SJCRH30 (cell line): Measurements from ENCODE around the gene GRB7. TPM values are rescaled to one million over a fixed set of nuclear protein-coding genes. Genes with fewer than 3 reads are reported as not detected.
"Not testable (repeated sequence)": the region's sequence is repeated elsewhere in the genome, so short reads cannot be mapped to it uniquely, and the experiment has no call there.

Experiments
- DNase-seq, 2 experiments: peaks; one replicate each; pipeline ENCODE4 v3.0.0-alpha.2; 2015 to 2020
- H3K27ac ChIP-seq: fragments of 250-450 bp; sonication (Bioruptor Pico); 2 replicates; pipeline ENCODE4 v1.5.1; 2020; ENCODE audit warnings: mild to moderate bottlenecking, moderate library complexity
- H3K27me3 ChIP-seq: fragments of 250-450 bp; sonication (Bioruptor Pico); 2 replicates; pipeline ENCODE4 v1.5.1; 2020; ENCODE audit warnings: mild to moderate bottlenecking, moderate library complexity
- H3K36me3 ChIP-seq: fragments of 250-450 bp; sonication (Bioruptor Pico); 2 replicates; pipeline ENCODE4 v1.5.1; 2020; ENCODE audit warnings: mild to moderate bottlenecking, moderate library complexity
- H3K4me1 ChIP-seq: fragments of 250-450 bp; sonication (Bioruptor Pico); 2 replicates; pipeline ENCODE4 v1.5.1; 2020; ENCODE audit warnings: mild to moderate bottlenecking, moderate library complexity
- H3K4me3 ChIP-seq: fragments of 250-450 bp; sonication (Bioruptor Pico); 2 replicates; pipeline ENCODE4 v1.5.1; 2020; ENCODE audit warnings: mild to moderate bottlenecking, moderate library complexity
- H3K9me3 ChIP-seq: fragments of 250-450 bp; sonication (Bioruptor Pico); replicated peaks from 2 replicates; pipeline ENCODE4 v1.5.1; 2020; ENCODE audit warnings: mild to moderate bottlenecking, moderate library complexity
- total RNA-seq: library from RNA; depleted of rRNA; stranded (reverse); fragments of >200 nt; shearing (Covaris generic); gene quantifications from 2 replicates; pipeline ENCODE4 v1.2.3, GENCODE V29; 2014; rRNA removed

GRB7 gene
- not detected in 2 replicates for total RNA-seq

DNA sequence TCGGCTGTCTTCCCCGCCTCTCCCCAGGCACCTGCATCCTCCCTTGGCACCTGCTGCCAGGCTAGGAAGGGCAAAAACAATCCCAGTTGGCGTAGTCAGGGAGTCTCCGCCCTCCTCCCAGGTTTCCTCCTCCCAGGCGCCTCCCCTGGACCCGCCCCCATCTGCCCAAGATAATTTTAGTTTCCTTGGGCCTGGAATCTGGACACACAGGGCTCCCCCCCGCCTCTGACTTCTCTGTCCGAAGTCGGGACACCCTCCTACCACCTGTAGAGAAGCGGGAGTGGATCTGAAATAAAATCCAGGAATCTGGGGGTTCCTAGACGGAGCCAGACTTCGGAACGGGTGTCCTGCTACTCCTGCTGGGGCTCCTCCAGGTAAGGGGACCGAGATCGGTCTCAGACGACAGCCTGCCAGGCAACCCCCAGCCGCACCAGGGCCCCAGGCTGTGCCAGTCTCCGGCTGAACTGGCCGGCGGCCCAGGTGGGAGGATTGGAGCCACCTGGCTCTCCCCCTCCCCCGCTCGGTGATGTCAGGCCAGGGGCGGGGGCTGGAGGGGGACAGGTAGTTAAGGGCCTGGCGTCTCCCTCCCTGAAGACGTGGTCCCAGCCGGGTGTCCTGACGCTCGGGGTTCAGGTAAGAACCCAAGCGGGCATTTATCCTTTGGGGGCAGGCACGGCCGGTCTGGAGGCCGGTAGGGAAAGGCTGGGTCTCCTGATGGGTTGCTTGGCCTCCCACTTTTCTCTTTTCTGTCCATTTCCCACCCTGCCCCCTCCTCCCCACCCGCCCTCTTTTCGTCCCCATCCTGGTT is at the start of gene GRB7:
GRB7 (plus strand) TSS at position 179 of the 808 bp plus-strand sequence. CDS start 4,364 bp downstream, outside the sequence.
- H3K36me3 ChIP-seq, result no peaks in the 10 kb centered on the region
- H3K4me1 ChIP-seq, result peaks cover 3% of the 10 kb centered on the region; the same call in 1 of the 2 replicates
- H3K9me3 ChIP-seq, result no peaks in the 10 kb centered on the region
- H3K27me3 ChIP-seq, result peaks cover 31% of the 10 kb centered on the region
- no peak within 1 kb of the TSS for H3K4me3 ChIP-seq
- no peak for DNase-seq
- no peak within 1 kb of the TSS for H3K27ac ChIP-seq

DNA sequence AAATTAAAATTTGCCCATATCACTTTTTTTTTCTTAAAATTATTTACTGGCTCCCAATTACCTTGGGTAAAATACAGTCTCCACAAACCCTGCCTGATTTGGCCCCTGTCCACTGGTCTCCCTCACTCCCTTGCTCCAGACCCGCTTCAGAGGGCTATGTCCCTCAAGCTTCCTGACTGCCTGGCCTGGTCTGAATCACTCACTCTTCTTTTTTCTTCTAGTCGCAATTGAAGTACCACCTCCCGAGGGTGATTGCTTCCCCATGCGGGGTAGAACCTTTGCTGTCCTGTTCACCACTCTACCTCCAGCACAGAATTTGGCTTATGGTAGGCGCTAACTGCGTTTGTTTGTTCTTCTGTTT is 49.3 kb upstream of the GRB7 start:
- H3K4me1 ChIP-seq, result peaks cover 5% of the 10 kb centered on the region; the same call in 1 of the 2 replicates
- H3K9me3 ChIP-seq, result no peaks in the 10 kb centered on the region
- peak overlapping the region; percentile 65 for H3K4me3 ChIP-seq
- peak overlapping the region; percentile 72 for H3K27ac ChIP-seq
- no peaks in the 10 kb centered on the region for H3K27me3 ChIP-seq
- DNase-seq, result no peak
- no peaks in the 10 kb centered on the region for H3K36me3 ChIP-seq

DNA sequence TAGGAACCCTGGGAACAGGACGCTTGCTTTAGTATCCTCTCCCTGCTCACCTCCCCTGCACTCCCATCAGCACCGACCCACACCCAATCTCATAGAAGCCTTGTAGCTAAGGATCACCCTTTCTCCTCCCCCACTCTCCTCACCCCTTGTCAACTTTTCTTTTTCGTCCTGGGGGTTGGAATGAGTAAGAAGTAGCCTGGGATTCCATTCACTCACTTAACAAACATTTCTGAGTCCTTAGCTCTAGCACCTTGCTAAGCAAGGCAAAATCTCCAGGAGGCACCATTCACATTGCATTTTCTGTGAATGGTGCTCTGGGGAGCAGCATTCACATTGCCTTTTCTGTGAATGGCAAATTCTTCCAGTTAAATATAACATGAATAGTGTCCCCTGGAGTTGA is 48.8 kb upstream of the GRB7 start:
- no peaks in the 10 kb centered on the region for H3K9me3 ChIP-seq
- no peaks in the 10 kb centered on the region for H3K36me3 ChIP-seq
- no peaks in the 10 kb centered on the region for H3K27me3 ChIP-seq
- peak overlapping the region; percentile 65 for H3K4me3 ChIP-seq
- H3K27ac ChIP-seq, result no peak overlapping the region
- no peak for DNase-seq
- peaks cover 5% of the 10 kb centered on the region; the same call in 1 of the 2 replicates for H3K4me1 ChIP-seq

DNA sequence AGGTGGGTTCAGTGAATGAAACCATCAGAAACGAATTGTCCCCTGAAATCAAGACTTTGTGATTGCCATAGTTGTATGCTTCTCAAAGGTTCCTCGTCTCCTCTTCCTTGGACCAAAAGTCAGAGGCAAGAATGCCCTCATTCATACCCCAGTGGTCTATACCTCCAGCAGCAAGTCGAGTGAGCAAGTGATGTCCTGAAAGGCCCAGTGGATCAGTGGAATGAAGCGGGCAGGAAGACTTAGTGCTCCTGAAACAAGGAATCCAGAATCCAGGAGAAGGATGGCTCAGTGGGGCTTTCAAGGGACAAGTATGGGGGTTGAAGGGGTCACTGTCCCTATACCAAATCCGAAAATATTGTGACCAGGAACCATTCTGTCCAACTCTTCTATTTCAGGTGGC is 43.1 kb upstream of the GRB7 start:
- no peak for DNase-seq
- Histone ChIP-seq H3K27ac (no peak overlapping the region), H3K4me3 (no peak overlapping the region), H3K27me3 (no peaks in the 10 kb centered on the region), H3K36me3 (no peaks in the 10 kb centered on the region), H3K9me3 (no peaks in the 10 kb centered on the region), H3K4me1 (no peaks in the 10 kb centered on the region)

DNA sequence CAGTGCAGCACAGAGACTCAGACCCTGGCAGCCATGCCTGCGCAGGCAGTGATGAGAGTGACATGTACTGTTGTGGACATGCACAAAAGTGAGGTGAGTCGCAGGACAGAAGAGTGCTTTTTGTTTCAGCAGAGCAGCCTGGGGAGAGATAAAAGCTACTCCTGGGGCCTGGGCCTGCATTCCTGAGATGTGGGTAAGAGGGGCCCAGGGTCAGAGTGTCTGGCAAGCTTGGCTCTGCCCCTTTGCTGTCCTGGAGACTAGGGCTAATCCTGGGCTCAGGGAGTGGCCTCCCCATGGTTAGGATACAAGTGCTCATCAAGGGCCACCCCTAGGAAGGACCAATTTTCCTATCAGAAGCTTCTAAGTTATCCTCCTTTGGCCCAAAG is 42.7 kb upstream of the GRB7 start:
- H3K36me3 ChIP-seq, result no peaks in the 10 kb centered on the region
- H3K4me1 ChIP-seq, result no peaks in the 10 kb centered on the region
- no peak overlapping the region for H3K27ac ChIP-seq
- no peaks in the 10 kb centered on the region for H3K27me3 ChIP-seq
- H3K9me3 ChIP-seq, result no peaks in the 10 kb centered on the region
- no peak for DNase-seq
- H3K4me3 ChIP-seq, result no peak overlapping the region

DNA sequence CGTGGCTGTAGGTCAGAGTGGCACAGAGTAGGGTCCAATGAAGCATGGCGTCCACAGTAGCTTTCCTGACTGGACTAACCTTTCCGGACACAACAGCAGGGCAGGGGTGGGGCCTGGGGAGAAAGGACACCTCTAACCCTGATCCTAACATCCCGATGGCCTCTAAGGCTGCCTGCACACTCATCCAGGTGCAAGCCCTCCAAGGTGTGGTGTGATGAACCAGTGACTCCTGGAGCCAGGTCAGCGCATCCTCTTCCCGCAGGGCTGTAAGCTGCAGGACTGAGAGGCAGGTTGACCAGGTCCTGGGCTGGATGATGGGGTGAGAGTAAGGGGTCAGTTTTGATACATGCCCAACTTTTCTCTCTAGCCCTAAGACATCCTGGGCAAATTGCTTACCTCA is 41.0 kb upstream of the GRB7 start:
- DNase-seq, result no peak
- H3K9me3 ChIP-seq, result no peaks in the 10 kb centered on the region
- no peaks in the 10 kb centered on the region for H3K36me3 ChIP-seq
- H3K4me3 ChIP-seq, result no peak overlapping the region
- no peaks in the 10 kb centered on the region for H3K27me3 ChIP-seq
- no peak overlapping the region for H3K27ac ChIP-seq
- H3K4me1 ChIP-seq, result no peaks in the 10 kb centered on the region

DNA sequence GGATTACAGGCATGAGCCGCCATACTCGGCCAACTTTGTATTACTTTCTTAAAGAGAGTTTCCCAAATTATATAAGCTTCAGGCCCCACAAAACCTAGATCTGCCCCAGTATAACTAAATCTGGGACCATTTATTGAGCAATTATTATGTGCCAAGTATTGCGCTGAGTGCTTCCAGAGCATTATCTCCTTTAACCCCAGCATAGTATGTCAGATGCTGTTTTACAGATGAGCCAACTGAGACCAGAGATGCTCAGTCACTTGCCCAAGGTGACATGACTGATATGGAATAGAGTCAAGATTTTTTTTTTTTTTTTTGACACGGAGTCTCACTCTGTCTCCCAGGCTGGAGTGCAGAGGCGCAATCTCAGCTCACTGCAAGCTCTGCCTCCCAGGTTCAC is 39.8 kb upstream of the GRB7 start:
- no peak overlapping the region for H3K4me3 ChIP-seq
- no peak overlapping the region for H3K27ac ChIP-seq
- peaks cover 4% of the 10 kb centered on the region; the same call in 1 of the 2 replicates for H3K4me1 ChIP-seq
- no peak for DNase-seq
- H3K27me3 ChIP-seq, result no peaks in the 10 kb centered on the region
- H3K9me3 ChIP-seq, result no peaks in the 10 kb centered on the region
- H3K36me3 ChIP-seq, result no peaks in the 10 kb centered on the region

DNA sequence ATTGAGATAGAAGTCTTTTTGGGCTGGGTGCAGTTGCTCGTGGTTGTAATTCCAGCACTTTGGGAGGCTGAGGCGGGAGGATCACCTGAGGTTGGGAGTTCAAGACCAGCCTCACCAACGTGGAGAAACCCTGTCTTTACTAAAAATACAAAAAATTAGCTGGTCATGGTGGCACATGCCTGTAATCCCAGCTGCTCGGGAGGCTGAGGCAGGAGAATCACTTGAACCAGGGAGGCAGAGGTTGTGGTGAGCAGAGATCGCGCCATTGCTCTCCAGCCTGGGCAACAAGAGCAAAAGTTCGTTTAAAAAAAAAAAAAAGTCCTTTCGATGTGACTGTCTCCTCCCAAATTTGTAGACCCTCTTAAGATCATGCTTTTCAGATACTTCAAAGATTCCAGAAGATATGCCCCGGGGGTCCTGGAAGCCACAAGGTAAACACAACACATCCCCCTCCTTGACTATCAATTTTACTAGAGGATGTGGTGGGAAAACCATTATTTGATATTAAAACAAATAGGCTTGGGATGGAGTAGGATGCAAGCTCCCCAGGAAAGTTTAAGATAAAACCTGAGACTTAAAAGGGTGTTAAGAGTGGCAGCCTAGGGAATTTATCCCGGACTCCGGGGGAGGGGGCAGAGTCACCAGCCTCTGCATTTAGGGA is 38.5 kb upstream of the GRB7 start:
- H3K27ac ChIP-seq, H3K9me3 ChIP-seq, H3K4me1 ChIP-seq, H3K27me3 ChIP-seq, DNase-seq, H3K36me3 ChIP-seq: not testable (repeated sequence)
- peak overlapping the region; percentile 61 for H3K4me3 ChIP-seq

DNA sequence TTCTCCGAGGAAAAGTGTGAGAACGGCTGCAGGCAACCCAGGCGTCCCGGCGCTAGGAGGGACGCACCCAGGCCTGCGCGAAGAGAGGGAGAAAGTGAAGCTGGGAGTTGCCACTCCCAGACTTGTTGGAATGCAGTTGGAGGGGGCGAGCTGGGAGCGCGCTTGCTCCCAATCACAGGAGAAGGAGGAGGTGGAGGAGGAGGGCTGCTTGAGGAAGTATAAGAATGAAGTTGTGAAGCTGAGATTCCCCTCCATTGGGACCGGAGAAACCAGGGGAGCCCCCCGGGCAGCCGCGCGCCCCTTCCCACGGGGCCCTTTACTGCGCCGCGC is 38.0 kb upstream of the GRB7 start, which contains the start of gene ERBB2:
ERBB2 (plus strand) TSS at position 247 of the 330 bp plus-strand sequence. CDS start 175 bp downstream, outside the sequence.
- peak within 1 kb of the TSS; percentile 61 for H3K4me3 ChIP-seq
- peak; percentile 35 to 44 for DNase-seq
- peaks cover 4% of the 10 kb centered on the region; the same call in 1 of the 2 replicates for H3K4me1 ChIP-seq
- no peak within 1 kb of the TSS for H3K27ac ChIP-seq
- no peaks in the 10 kb centered on the region for H3K36me3 ChIP-seq
- H3K9me3 ChIP-seq, result no peaks in the 10 kb centered on the region
- H3K27me3 ChIP-seq, result no peaks in the 10 kb centered on the region

DNA sequence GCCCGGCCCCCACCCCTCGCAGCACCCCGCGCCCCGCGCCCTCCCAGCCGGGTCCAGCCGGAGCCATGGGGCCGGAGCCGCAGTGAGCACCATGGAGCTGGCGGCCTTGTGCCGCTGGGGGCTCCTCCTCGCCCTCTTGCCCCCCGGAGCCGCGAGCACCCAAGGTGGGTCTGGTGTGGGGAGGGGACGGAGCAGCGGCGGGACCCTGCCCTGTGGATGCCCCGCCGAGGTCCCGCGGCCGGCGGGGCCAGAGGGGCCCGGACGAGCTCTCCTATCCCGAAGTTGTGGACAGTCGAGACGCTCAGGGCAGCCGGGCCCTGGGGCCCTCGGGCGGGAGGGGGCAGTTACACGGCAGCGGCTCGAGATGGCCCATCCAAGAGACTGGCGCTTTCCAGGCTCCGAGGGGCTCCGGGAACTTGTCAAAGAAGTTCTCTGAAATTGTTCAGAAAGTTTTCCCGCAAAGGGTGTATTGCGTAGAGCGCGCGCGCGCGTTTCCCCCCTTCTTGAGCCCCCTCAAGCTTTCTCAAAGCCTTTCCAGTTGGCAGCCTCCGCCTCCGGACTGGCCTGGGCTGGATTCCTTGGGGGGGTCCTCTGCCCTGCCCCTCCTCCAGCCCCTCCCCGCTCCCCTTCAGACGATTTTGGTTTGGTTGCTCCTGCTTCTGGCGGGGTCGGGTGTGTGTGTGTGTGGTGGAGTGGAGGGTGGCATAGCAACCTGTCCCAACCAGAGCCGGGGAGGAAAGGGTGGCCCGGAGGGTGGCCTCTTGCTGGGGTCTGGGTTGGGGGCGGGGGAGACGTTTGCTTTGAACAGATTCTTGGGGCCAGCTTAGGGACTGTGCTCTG is 37.4 kb upstream of the GRB7 start:
- DNase-seq, result no peak
- Histone ChIP-seq H3K27me3 (no peaks in the 10 kb centered on the region), H3K27ac (no peak overlapping the region), H3K4me3 (peak overlapping the region; percentile 61), H3K4me1 (peaks cover 4% of the 10 kb centered on the region; the same call in 1 of the 2 replicates), H3K9me3 (no peaks in the 10 kb centered on the region), H3K36me3 (no peaks in the 10 kb centered on the region)

DNA sequence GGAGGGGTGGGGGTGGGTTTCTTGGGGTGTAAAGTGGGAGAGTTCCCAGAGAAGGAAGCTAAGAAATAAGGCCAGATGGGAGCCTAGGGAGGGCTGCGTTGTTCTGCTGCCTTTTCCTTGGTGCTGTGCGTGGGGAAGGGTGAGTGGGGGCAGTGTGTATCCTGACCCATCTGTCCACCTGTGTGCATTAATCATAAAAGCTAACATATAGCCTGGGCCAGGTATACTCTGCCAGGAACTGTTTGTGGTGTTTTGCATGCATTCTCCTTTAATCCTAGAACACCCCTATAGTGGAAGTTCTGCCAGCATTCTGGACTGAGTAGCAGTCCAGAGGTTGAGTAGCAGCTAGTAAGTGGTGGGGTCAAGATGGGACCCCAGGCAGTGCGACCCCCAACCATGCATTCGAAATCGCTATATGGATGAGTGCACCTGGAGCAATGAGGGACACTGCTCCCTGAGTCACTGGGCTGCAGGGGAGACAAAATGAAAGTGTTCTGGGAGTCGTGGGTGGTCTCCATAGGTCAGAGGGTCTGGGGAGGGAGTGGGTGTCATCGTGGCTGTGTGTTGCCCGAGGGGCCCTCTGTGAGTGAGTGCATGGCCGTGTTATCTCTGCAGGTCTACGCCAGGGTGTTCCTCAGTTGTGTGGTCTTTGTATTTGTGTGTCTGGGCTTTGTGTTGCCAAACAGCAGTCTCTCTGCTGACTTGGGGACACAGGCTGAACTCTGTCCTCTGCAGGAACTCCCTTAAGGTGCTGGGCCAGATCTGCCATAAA is 36.5 kb upstream of the GRB7 start:
- Histone ChIP-seq H3K4me1 (peaks cover 4% of the 10 kb centered on the region; the same call in 1 of the 2 replicates), H3K4me3 (no peak overlapping the region), H3K9me3 (no peaks in the 10 kb centered on the region), H3K36me3 (no peaks in the 10 kb centered on the region), H3K27ac (no peak overlapping the region), H3K27me3 (no peaks in the 10 kb centered on the region)
- no peak for DNase-seq

DNA sequence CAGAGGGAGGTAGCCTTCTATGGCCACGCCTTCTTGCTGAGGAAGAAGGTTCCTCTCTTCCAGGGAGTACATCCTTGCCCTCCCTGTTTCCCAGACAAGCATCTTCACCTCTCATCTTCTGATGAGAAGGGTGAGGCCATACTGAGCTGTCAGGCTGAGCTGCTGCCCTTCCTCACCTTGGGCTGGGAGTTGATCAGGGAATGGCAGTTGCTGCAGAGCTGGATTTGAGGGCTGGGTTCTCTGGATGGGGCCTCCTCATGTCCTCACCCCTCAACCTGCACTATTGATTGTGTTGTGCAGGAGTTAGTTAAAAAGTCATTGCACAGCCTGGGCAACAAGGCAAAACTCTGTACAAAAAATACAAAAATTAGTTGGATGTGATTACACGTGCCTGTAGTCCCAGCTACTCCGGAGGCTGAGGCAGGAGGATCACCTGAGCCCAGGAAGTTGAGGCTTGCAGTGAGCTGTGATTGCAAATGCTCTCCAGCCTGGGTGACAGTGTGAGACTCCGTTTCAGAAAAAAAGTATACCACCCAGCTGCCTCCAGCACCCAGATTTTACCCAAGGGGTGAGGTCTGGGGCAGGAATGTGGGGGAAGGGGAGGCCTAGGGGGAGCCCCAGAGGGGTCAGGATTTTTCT is 35.8 kb upstream of the GRB7 start:
- H3K4me3 ChIP-seq, result no peak overlapping the region
- peaks cover 4% of the 10 kb centered on the region; the same call in 1 of the 2 replicates for H3K4me1 ChIP-seq
- H3K36me3 ChIP-seq, result no peaks in the 10 kb centered on the region
- H3K9me3 ChIP-seq, result no peaks in the 10 kb centered on the region
- no peak overlapping the region for H3K27ac ChIP-seq
- no peak for DNase-seq
- no peaks in the 10 kb centered on the region for H3K27me3 ChIP-seq

DNA sequence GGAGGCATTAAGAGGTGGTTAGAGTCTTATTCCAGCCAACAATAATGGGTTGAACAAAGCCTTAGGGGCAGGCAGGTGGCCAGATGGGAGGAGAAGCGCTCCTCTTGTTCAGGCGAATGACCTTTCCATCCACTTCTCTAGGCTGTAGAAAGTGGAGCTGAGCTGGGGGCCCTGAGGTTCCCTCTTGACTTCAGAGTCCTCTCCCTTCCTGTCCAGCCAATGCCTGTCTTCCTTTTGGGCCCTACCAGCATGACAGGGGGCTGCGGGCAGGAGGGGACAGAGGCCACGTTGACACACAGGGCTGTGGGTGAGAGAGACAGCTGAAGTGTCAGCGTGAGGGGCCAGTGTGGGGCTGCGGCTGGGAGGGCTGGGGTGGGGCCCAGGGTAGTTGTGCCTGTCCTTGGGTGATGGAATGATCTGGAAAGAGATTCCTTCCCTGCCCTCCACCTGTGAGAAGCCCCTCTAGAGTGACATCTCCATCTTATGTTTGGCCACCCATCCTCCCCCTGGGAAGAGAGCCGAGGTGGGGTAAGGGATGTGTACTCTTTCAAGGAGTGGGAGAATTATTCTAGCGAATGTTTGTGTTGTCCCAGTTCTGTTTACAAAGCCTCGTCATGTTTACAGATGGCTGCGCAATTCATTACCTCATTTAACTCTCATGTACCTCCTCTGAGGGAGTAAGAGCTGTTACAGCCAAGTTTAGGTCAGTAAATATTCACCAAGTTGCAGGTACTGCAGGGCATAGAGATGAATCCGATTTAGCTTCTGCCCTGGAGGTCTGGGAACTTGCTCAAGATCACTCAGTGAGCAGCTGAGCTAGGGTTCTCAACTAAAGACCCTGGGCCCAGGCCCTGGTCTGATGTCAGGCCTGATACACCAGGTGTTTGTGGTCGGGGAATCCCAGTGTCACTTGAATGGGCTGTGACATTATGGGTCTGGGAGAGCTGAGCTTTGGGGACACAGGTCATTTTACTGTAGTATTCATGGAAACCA is 34.5 kb upstream of the GRB7 start:
- Histone ChIP-seq H3K27ac (no peak overlapping the region), H3K4me1 (peaks cover 4% of the 10 kb centered on the region; the same call in 1 of the 2 replicates), H3K9me3 (no peaks in the 10 kb centered on the region), H3K36me3 (no peaks in the 10 kb centered on the region), H3K4me3 (no peak overlapping the region), H3K27me3 (no peaks in the 10 kb centered on the region)
- no peak for DNase-seq
